Activated CD4-positive, CD25-positive, alpha-beta regulatory T cell treated with anti-CD3 and anti-CD28 coated beads, Interleukin-2, amount 50 U/mL, for 72 hours (primary cell): ENCODE results near the gene RAB23.

Experiments used
- DNase-seq: peaks from one replicate; pipeline ENCODE4 v3.0.0; 2021

RAB23 gene

GRCh38 chr6:57242505-57242904 lies 20.4 kb upstream of the RAB23 start:
- DNase-seq = no peak

GRCh38 chr6:57226221-57226620 lies 4.1 kb upstream of the RAB23 start:
- DNase-seq = no peak

- no peak for DNase-seq
Observed at GRCh38 chr6:57224769-57225515, 2.8 kb upstream of the RAB23 start.

- no peak for DNase-seq
Observed at GRCh38 chr6:57222743-57223077, 603 bp upstream of the RAB23 start.

GRCh38 chr6:57221191-57221935 lies 744 bp downstream of the RAB23 start:
- DNase-seq = no peak

GRCh38 chr6:57220083-57220703 lies 1.9 kb downstream of the RAB23 start:
- DNase-seq = no peak

GRCh38 chr6:57217270-57217669 lies 4.8 kb downstream of the RAB23 start:
- no peak for DNase-seq

- DNase-seq = no peak
Observed at GRCh38 chr6:57216235-57217101, 5.6 kb downstream of the RAB23 start.

- DNase-seq = no peak
Observed at GRCh38 chr6:57215260-57215659, 6.8 kb downstream of the RAB23 start.

- DNase-seq = no peak
Observed at GRCh38 chr6:57210060-57210459, 12.0 kb downstream of the RAB23 start.

GRCh38 chr6:57209030-57209429 lies 13.1 kb downstream of the RAB23 start:
- no peak for DNase-seq

GRCh38 chr6:57207872-57208271 lies 14.2 kb downstream of the RAB23 start:
- no peak for DNase-seq

- DNase-seq = no peak
Observed at GRCh38 chr6:57207141-57207540, 15.0 kb downstream of the RAB23 start.

- no peak for DNase-seq
Observed at GRCh38 chr6:57205550-57206328, 16.4 kb downstream of the RAB23 start.

- no peak for DNase-seq
Observed at GRCh38 chr6:57201718-57202117, 20.4 kb downstream of the RAB23 start.

- no peak for DNase-seq
Observed at GRCh38 chr6:57198926-57199636, 23.0 kb downstream of the RAB23 start.

GRCh38 chr6:57195457-57195856 lies 26.6 kb downstream of the RAB23 start:
- no peak for DNase-seq

GRCh38 chr6:57193177-57193576 lies 28.9 kb downstream of the RAB23 start:
- no peak for DNase-seq

GRCh38 chr6:57190140-57190539 lies 32.0 kb downstream of the RAB23 start:
- no peak for DNase-seq

GRCh38 chr6:57183336-57183735 lies 38.8 kb downstream of the RAB23 start:
- DNase-seq = no peak

GRCh38 chr6:57182017-57182432 lies 40.1 kb downstream of the RAB23 start:
- DNase-seq = no peak

GRCh38 chr6:57180596-57180995 lies 41.5 kb downstream of the RAB23 start:
- no peak for DNase-seq
